ENCODE results near the gene NF2.

GRCh38 chr22:29570912-29571549 is 32.4 kb upstream of the NF2 start:
- no peak for TF ChIP-seq USF2 (IDR thresholded peaks at IDR 0.05)
- no peak for TF ChIP-seq ZFP36 (IDR thresholded peaks at IDR 0.05; ENCODE audit: borderline replicate concordance, partially characterized antibody)
- TF ChIP-seq RAD21 (conservative IDR thresholded peaks at IDR 0.05 in 1 of 2, IDR thresholded peaks at IDR 0.05 in 1 of 2): no peak
- TF ChIP-seq CTCF (IDR thresholded peaks at IDR 0.05): no peak
- TF ChIP-seq MAZ (IDR thresholded peaks at IDR 0.05; ENCODE audit: borderline replicate concordance, low read depth, low read length): no peak
- no peak for TF ChIP-seq MAX (IDR thresholded peaks at IDR 0.05)
- no peak for TF ChIP-seq ESRRA (IDR thresholded peaks at IDR 0.05; ENCODE audit: borderline replicate concordance, low read length)
- TF ChIP-seq RFX5 (IDR thresholded peaks at IDR 0.05): no peak
- TF ChIP-seq MYC (IDR thresholded peaks at IDR 0.05; ENCODE audit: borderline replicate concordance, low read length): no peak
- no peak for TF ChIP-seq POLR2A (IDR thresholded peaks at IDR 0.05; ENCODE audit: low read length)

All from A549 (cell line).